Activated T-helper 2 cell treated with anti-CD3 and anti-CD28 coated beads, Interferon-gamma antibody, Interleukin-2, Interleukin-4, amounts not matched to agents 10 μg/mL and 5 μg/mL and 100 μg/mL, durations not matched to agents 14 hours and 24 hours and 36 hours (primary cell): Measurements from ENCODE around the gene OTULINL. TPM values are rescaled to one million over a fixed set of nuclear protein-coding genes. Genes with fewer than 3 reads are reported as not detected.

Experiments
- DNase-seq: peaks from one replicate; pipeline ENCODE4 v3.0.0; 2021; ENCODE audit warnings: low spot score
- H3K27ac Mint-ChIP-seq: one replicate; pipeline ENCODE4 v1.8.0; 2021; ENCODE audit warnings: mixed read lengths
- H3K27me3 Mint-ChIP-seq: one replicate; pipeline ENCODE4 v1.8.0; 2021; ENCODE audit warnings: low read depth, mixed read lengths
- H3K36me3 Mint-ChIP-seq: one replicate; pipeline ENCODE4 v1.8.0; 2021; ENCODE audit warnings: low read depth, mixed read lengths
- H3K4me1 Mint-ChIP-seq: one replicate; pipeline ENCODE4 v1.8.0; 2021; ENCODE audit warnings: low read depth, mixed read lengths
- H3K4me3 Mint-ChIP-seq: one replicate; pipeline ENCODE4 v1.8.0; 2021; ENCODE audit warnings: low read depth, mild to moderate bottlenecking, moderate library complexity, mixed read lengths
- H3K9me3 Mint-ChIP-seq: one replicate; pipeline ENCODE4 v1.8.0; 2021; ENCODE audit warnings: mixed read lengths
- intact Hi-C: fragments of 100-400 bp; cut with micrococcal nuclease; formaldehyde crosslinking; loops from one replicate; pipeline ENCODE4 v1.15.1; 2023
- total RNA-seq: library from RNA; stranded (reverse); gene quantifications from 2 replicates; pipeline ENCODE4 v1.2.3, GENCODE V29; 2022

Gene OTULINL
- total RNA-seq, 1 donor from 2014 or later: 20.9 TPM

GRCh38 chr5:14627270-14627669, 45.7 kb downstream of the OTULINL start:
- Mint-ChIP-seq H3K27me3 (no peaks in the 10 kb centered on the region), H3K9me3 (no peaks in the 10 kb centered on the region), H3K36me3 (no peaks in the 10 kb centered on the region), H3K27ac (no peak overlapping the region), H3K4me1 (no peaks in the 10 kb centered on the region), H3K4me3 (no peak overlapping the region)
- intact Hi-C loops: no loop called here
- DNase-seq: no peak

DNA sequence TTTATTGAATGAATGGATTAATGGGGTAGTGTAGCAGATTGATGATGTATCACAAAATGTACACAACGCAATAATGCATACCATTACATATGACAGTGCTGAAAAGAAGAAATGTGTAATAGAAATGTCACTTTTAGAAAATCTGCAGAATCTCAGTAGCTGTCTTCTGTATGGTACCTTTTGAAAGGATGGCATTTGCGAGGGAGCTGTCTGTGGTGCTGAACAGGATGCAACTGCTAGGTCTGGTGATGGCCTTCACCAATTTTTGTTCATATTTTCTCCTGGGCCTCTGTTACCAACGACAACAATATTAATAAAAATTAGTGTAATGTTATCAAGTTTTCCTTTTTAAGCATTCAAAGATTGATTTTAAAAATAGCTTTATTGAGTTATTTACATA, 46.8 kb downstream of the OTULINL start:
- Mint-ChIP-seq H3K4me1 (no peaks in the 10 kb centered on the region), H3K36me3 (no peaks in the 10 kb centered on the region), H3K27ac (no peak overlapping the region), H3K9me3 (no peaks in the 10 kb centered on the region), H3K27me3 (no peaks in the 10 kb centered on the region), H3K4me3 (no peak overlapping the region)
- intact Hi-C loops: no loop called here
- DNase-seq: peak; percentile 42

DNA sequence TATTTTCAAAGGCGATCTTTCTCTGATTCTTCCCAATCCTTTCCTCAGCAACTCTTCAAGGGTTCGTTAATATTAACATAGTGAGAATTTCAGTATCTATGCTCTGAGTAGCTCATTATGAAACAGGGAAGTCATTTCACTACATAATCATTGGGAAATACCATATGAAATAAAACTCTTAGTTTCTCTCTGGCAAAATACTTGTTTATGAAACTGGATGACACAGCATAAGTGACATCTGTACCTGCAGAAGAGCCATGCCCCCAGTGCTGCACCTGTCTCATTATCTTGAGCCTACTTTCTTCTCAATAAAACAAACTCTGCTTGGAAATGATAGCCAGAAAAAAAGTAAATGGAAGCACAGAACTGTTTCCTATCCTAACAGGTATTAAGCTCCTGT, 49.1 kb downstream of the OTULINL start:
- no peaks in the 10 kb centered on the region for H3K27me3 Mint-ChIP-seq
- no peak overlapping the region for H3K27ac Mint-ChIP-seq
- H3K4me3 Mint-ChIP-seq: no peak overlapping the region
- H3K36me3 Mint-ChIP-seq: no peaks in the 10 kb centered on the region
- no peaks in the 10 kb centered on the region for H3K4me1 Mint-ChIP-seq
- DNase-seq: no peak
- intact Hi-C loops: no loop called here
- H3K9me3 Mint-ChIP-seq: no peaks in the 10 kb centered on the region

- no peaks in the 10 kb centered on the region for H3K9me3 Mint-ChIP-seq
- no peak overlapping the region for H3K4me3 Mint-ChIP-seq
- no peak for DNase-seq
- intact Hi-C loops: no loop called here
- H3K4me1 Mint-ChIP-seq: no peaks in the 10 kb centered on the region
- H3K27me3 Mint-ChIP-seq: peaks cover 20% of the 10 kb centered on the region
- H3K27ac Mint-ChIP-seq: no peak overlapping the region
- no peaks in the 10 kb centered on the region for H3K36me3 Mint-ChIP-seq
Observed at GRCh38 chr5:14635656-14636055, 54.1 kb downstream of the OTULINL start.

DNA sequence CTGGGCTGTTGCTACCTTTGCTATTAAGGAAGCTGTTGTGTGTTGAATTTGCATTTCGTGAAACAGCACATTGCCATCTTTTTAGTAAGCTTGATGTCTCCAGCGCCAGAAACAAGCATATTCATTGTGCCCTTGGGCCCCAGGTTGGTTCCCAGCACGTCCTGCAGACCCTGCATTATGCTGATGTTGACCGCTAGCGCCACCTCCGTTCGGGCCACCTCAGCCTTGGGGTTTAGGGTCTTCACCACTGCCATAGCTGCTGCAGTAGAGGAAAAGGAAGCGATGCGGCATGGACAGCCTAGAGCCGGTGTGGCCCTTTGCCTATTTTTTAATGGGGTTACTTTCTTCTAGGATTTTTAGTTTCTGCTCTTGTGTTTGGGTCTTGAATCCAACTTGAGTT, 59.2 kb downstream of the OTULINL start:
- no peak for DNase-seq
- Mint-ChIP-seq H3K4me1 (no peaks in the 10 kb centered on the region), H3K9me3 (no peaks in the 10 kb centered on the region), H3K36me3 (no peaks in the 10 kb centered on the region), H3K27me3 (peaks cover 29% of the 10 kb centered on the region), H3K27ac (no peak overlapping the region), H3K4me3 (no peak overlapping the region)
- intact Hi-C loops: no loop called here

- Mint-ChIP-seq H3K4me1 (peaks cover 5% of the 10 kb centered on the region), H3K4me3 (no peak overlapping the region), H3K27ac (no peak overlapping the region), H3K36me3 (no peaks in the 10 kb centered on the region), H3K9me3 (no peaks in the 10 kb centered on the region), H3K27me3 (peaks cover 19% of the 10 kb centered on the region)
- intact Hi-C loops: loop anchor here (5.0 kb wide), 1 partner anchor 657 kb away; no protein-coding TSS in a partner anchor
- DNase-seq: no peak
Observed at GRCh38 chr5:14644623-14645237, 63.1 kb downstream of the OTULINL start.

GRCh38 chr5:14650052-14650451, 68.5 kb downstream of the OTULINL start:
- intact Hi-C loops: no loop called here
- H3K4me1 Mint-ChIP-seq: peaks cover 5% of the 10 kb centered on the region
- no peak for DNase-seq
- no peak overlapping the region for H3K27ac Mint-ChIP-seq
- H3K9me3 Mint-ChIP-seq: no peaks in the 10 kb centered on the region
- no peak overlapping the region for H3K4me3 Mint-ChIP-seq
- no peaks in the 10 kb centered on the region for H3K36me3 Mint-ChIP-seq
- H3K27me3 Mint-ChIP-seq: peaks cover 35% of the 10 kb centered on the region

GRCh38 chr5:14655146-14655741, 73.7 kb downstream of the OTULINL start:
- no peak overlapping the region for H3K4me3 Mint-ChIP-seq
- H3K27ac Mint-ChIP-seq: no peak overlapping the region
- H3K9me3 Mint-ChIP-seq: no peaks in the 10 kb centered on the region
- H3K27me3 Mint-ChIP-seq: peaks cover 23% of the 10 kb centered on the region
- no peaks in the 10 kb centered on the region for H3K36me3 Mint-ChIP-seq
- peaks cover 17% of the 10 kb centered on the region for H3K4me1 Mint-ChIP-seq
- intact Hi-C loops: no loop called here
- no peak for DNase-seq

DNA sequence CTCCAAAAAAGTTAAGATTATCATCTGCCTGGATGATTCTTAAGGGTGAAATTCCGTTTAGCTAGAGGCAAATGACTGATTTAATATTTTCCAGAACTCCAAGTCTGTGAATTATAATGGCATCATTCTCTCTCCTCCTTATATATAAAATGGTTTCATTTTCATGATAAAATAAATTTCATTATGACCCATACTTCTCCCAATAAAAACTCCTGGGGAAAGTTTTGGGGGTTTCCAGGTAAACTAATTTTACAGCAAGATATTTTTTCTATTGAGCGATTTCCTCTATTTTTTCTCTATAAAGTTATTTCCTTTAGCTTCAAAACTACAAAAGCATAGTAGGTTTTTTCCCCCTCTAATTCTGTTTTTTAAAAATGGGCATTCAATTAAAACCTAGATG, 75.3 kb downstream of the OTULINL start:
- Mint-ChIP-seq H3K27me3 (peaks cover 14% of the 10 kb centered on the region), H3K9me3 (no peaks in the 10 kb centered on the region), H3K4me1 (peaks cover 23% of the 10 kb centered on the region), H3K27ac (no peak overlapping the region), H3K4me3 (no peak overlapping the region), H3K36me3 (peaks cover 7% of the 10 kb centered on the region)
- intact Hi-C loops: no loop called here
- no peak for DNase-seq

DNA sequence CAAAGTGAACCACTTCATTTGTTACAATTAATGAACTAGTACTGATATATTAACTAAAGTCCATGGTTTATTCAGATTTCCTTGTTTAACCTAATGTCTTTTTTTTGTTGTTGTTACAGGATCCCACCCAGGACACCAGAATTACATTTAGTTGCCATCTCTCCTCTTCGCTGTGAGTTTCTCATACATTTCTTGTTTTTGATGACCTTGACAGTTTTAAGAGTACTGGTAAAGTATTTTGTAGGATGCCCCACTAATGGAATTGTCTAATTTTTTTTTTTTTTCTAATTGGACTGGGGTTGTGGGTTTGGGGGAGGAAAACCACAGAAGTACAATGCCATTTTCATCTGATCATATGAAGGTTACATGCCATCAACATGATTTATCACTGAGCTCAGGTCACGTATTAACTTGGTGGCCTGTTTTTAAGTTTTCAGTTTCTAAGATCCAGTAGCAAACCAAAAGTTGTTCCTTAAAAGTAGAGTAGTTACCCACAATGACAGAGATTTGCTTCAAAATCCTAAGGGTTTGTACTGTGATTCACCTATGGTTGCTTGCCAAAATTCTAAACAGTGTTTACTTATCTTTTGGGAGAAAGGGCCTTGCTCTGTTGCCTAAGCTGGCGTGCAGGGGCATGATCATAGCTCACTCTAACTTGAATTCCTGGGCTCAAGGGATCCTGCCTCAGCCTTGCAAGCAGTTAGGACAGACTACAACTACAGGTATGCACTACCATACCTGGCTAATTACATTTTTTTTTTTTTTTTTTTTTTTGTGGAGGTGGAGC, 78.4 kb downstream of the OTULINL start:
- peaks cover 39% of the 10 kb centered on the region for H3K4me1 Mint-ChIP-seq
- H3K27me3 Mint-ChIP-seq: no peaks in the 10 kb centered on the region
- peaks cover 26% of the 10 kb centered on the region for H3K36me3 Mint-ChIP-seq
- intact Hi-C loops: loop anchor here (10.0 kb wide), 1 partner anchor 515 kb away; the partner anchor contains the start of gene TRIO
- no peaks in the 10 kb centered on the region for H3K9me3 Mint-ChIP-seq
- no peak overlapping the region for H3K27ac Mint-ChIP-seq
- no peak for DNase-seq
- no peak overlapping the region for H3K4me3 Mint-ChIP-seq

DNA sequence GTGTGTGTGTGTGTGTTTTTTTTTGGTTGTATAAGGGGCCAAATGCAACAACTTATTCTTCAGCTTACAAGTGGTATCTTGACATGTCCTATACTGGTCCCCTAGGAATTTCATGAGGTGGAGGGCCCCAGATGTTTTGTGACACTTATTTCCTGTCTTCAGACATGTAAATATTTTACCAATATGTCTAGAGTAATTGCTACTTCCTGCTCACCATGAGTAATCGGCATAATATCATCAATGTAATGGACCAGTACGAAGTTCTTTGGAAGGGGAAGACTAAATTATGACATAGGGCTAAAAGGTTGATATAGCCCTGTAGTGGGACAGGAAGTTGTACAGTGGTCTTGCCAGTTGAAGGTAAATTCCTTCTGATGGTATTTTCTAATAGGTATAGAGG, 79.2 kb downstream of the OTULINL start:
- Mint-ChIP-seq H3K4me3 (no peak overlapping the region), H3K36me3 (peaks cover 30% of the 10 kb centered on the region), H3K27me3 (no peaks in the 10 kb centered on the region), H3K9me3 (no peaks in the 10 kb centered on the region), H3K4me1 (peaks cover 35% of the 10 kb centered on the region), H3K27ac (no peak overlapping the region)
- no peak for DNase-seq
- intact Hi-C loops: loop anchor here (10.0 kb wide), 1 partner anchor 516 kb away; the partner anchor contains the start of gene TRIO
